Measurements from ENCODE around the gene CCDC83.

DNA sequence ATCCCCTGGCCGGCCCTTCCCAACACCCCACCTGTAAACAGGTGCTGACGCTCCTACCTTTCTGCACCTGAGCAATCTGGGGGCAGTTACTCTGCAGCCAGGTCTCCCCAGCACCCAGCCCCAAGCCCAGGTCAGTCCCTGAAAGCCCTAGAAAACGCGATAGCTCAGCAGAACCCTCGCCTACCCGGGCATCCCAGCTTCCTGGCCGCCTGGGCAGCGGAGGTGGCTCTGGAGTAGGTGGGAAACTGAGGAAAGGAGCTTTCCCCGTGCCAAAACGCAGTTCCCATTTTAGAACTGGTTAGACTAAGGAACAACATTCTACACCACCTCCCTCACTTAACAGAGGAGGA, 44.7 kb upstream of the CCDC83 start:
- TF ChIP-seq GATA2 (IDR thresholded peaks at IDR 0.05; ENCODE audit: low read depth, low read length) (no peak), GATA3 (IDR thresholded peaks at IDR 0.05; ENCODE audit: low read depth, low read length) (no peak)
